OCI-LY7 (cell line): ENCODE data around the gene TMIGD3. TPM values are rescaled to one million over a fixed set of nuclear protein-coding genes. Genes with fewer than 3 reads are reported as not detected.

Source experiments
- BruUV-seq: library from RNA; stranded (reverse); fragments of 400-500 nt; replicated peaks from 2 replicates; lab custom pipeline; 2021; lab: Mats Ljungman, UMichigan
- CTCF ChIA-PET: fragments of 300-600 bp; sonication (Branson Sonifier 250); formaldehyde crosslinking; loops from one replicate; lab custom pipeline; 2022; ENCODE audit warnings: antibody characterized with exemption; ENCODE audit not compliant: unreplicated experiment; lab: Charles Lee
- POLR2A ChIA-PET: fragments of 300-600 bp; sonication (Branson Sonifier 250); formaldehyde crosslinking; loops from one replicate; lab custom pipeline; 2022; ENCODE audit warnings: antibody characterized with exemption; lab: Charles Lee
- DNase-seq: peaks from one replicate; pipeline ENCODE4 v3.0.0-alpha.2; 2015; ENCODE audit warnings: low spot score
- H2AFZ ChIP-seq: fragments of 200-600 bp; sonication (generic), shearing (Covaris generic); 2 replicates; pipeline ENCODE4 v1.6.1; 2014; ENCODE audit warnings: mild to moderate bottlenecking, antibody characterized with exemption, low read length, moderate library complexity
- H3K27ac ChIP-seq: fragments of 200-600 bp; sonication (generic); 2 replicates; pipeline ENCODE4 v1.5.1; 2014; ENCODE audit warnings: mixed run types, low read depth, mild to moderate bottlenecking, moderate library complexity, low read length, inconsistent platforms; ENCODE audit not compliant: poor library complexity, severe bottlenecking
- H3K36me3 ChIP-seq: fragments of 200-600 bp; sonication (generic); 2 replicates; pipeline ENCODE4 v1.6.1; 2014; ENCODE audit warnings: mild to moderate bottlenecking, antibody characterized with exemption, low read length, moderate library complexity, mixed read lengths; ENCODE audit not compliant: insufficient read depth
- H3K4me1 ChIP-seq: fragments of 200-600 bp; sonication (generic); 2 replicates; pipeline ENCODE4 v1.5.1; 2014; ENCODE audit warnings: mild to moderate bottlenecking, low read length; ENCODE audit not compliant: insufficient read depth, poor library complexity, severe bottlenecking
- H3K4me2 ChIP-seq: fragments of 200-600 bp; sonication (generic); 2 replicates; pipeline ENCODE4 v1.6.1; 2014; ENCODE audit warnings: mild to moderate bottlenecking, low read length
- H3K4me3 ChIP-seq: fragments of 200-600 bp; sonication (generic); 2 replicates; pipeline ENCODE4 v1.5.1; 2014; ENCODE audit warnings: mild to moderate bottlenecking, low read depth, low read length; ENCODE audit not compliant: poor library complexity, severe bottlenecking
- H3K79me2 ChIP-seq: fragments of 200-600 bp; sonication (generic); 2 replicates; pipeline ENCODE4 v1.6.1; 2016; ENCODE audit warnings: low read depth, mild to moderate bottlenecking, low read length, moderate library complexity, mixed read lengths; ENCODE audit not compliant: insufficient read depth
- H3K9me2 ChIP-seq: fragments of 200-600 bp; sonication (generic); 2 replicates; pipeline ENCODE4 v1.6.1; 2016; ENCODE audit warnings: mild to moderate bottlenecking, low read length, mixed read lengths; ENCODE audit not compliant: insufficient read depth
- H3K9me3 ChIP-seq: fragments of 200-600 bp; sonication (generic); 2 replicates; pipeline ENCODE4 v1.6.1; 2014; ENCODE audit warnings: mild to moderate bottlenecking, mixed run types, low read length, mixed read lengths
- H4K20me1 ChIP-seq: fragments of 200-600 bp; sonication (generic); 2 replicates; pipeline ENCODE4 v1.6.1; 2014; ENCODE audit warnings: mild to moderate bottlenecking, antibody characterized with exemption, low read length, moderate library complexity, mixed read lengths; ENCODE audit not compliant: insufficient read depth
- CTCF ChIP-seq: fragments of 200-600 bp; sonication (generic); conservative IDR thresholded peaks from 2 replicates; pipeline ENCODE4 v1.5.1; 2014; ENCODE audit warnings: mild to moderate bottlenecking, antibody characterized with exemption, low read length, moderate library complexity, mixed read lengths
- EZH2phosphoT487 ChIP-seq: fragments of 200-600 bp; sonication (generic); IDR thresholded peaks from 2 replicates; pipeline ENCODE4 v1.6.1; 2018; ENCODE audit warnings: low read depth, borderline replicate concordance, mild to moderate bottlenecking, mixed run types, antibody characterized with exemption, low read length, moderate library complexity, mixed read lengths
- intact Hi-C: fragments of 100-400 bp; cut with micrococcal nuclease; formaldehyde crosslinking; loops from one replicate; pipeline ENCODE4 v1.10.0; 2022; ENCODE audit not compliant: unreplicated experiment
- total RNA-seq, 2 experiments: library from RNA; depleted of rRNA in 1 of 2; stranded (reverse); fragments of >200 nt in 1 of 2; shearing (Covaris generic) in 1 of 2; gene quantifications; 2 replicates each; pipeline ENCODE4 v1.2.3, GENCODE V29; 2014 to 2022

Gene TMIGD3
- total RNA-seq, 2 experiments from 2014 or later, result not detected

- Histone ChIP-seq H3K36me3 (no peaks in the 10 kb centered on the region), H3K9me2 (no peaks in the 10 kb centered on the region), H3K4me3 (no peak overlapping the region), H3K27ac (no peak overlapping the region), H3K4me2 (no peak overlapping the region), H3K4me1 (no peaks in the 10 kb centered on the region), H4K20me1 (no peaks in the 10 kb centered on the region), H2AFZ (no peak overlapping the region), H3K79me2 (no peaks in the 10 kb centered on the region), H3K9me3 (no peaks in the 10 kb centered on the region)
- DNase-seq, result no peak
- BruUV-seq, result no TSS peak
- intact Hi-C loops, result no loop called here
- CTCF ChIA-PET, result no interaction called here
- no peak for TF ChIP-seq EZH2phosphoT487
- POLR2A ChIA-PET, result interaction anchor here (0.7 to 1.1 kb wide), 2 partner anchors 164 to 671 kb away, joined by 4 to 5 read pairs; no protein-coding TSS in a partner anchor
Observed at GRCh38 chr1:111542187-111542586, 38.8 kb upstream of the TMIGD3 start.

- no peaks in the 10 kb centered on the region for H3K79me2 ChIP-seq
- no peak overlapping the region for H3K4me2 ChIP-seq
- TF ChIP-seq EZH2phosphoT487 (no peak), CTCF (no peak)
- no peaks in the 10 kb centered on the region for H3K9me3 ChIP-seq
- H3K27ac ChIP-seq, result no peak overlapping the region
- POLR2A ChIA-PET, result interaction anchor here (0.6 to 1.1 kb wide), 3 partner anchors 90 to 670 kb away, joined by 3 to 5 read pairs (median 4); no protein-coding TSS in a partner anchor
- H2AFZ ChIP-seq, result no peak overlapping the region
- BruUV-seq, result no TSS peak
- CTCF ChIA-PET, result no interaction called here
- H3K36me3 ChIP-seq, result no peaks in the 10 kb centered on the region
- DNase-seq, result no peak
- no peaks in the 10 kb centered on the region for H3K9me2 ChIP-seq
- no peaks in the 10 kb centered on the region for H3K4me1 ChIP-seq
- H4K20me1 ChIP-seq, result no peaks in the 10 kb centered on the region
- H3K4me3 ChIP-seq, result no peak overlapping the region
- intact Hi-C loops, result no loop called here
Observed at GRCh38 chr1:111541721-111542120, 38.3 kb upstream of the TMIGD3 start.

- no peaks in the 10 kb centered on the region for H3K4me1 ChIP-seq
- no peak for DNase-seq
- no peaks in the 10 kb centered on the region for H3K9me3 ChIP-seq
- TF ChIP-seq CTCF, result no peak
- no peak for TF ChIP-seq EZH2phosphoT487
- H2AFZ ChIP-seq, result no peak overlapping the region
- no peak overlapping the region for H3K4me2 ChIP-seq
- CTCF ChIA-PET, result no interaction called here
- BruUV-seq, result no TSS peak
- H3K9me2 ChIP-seq, result no peaks in the 10 kb centered on the region
- no peaks in the 10 kb centered on the region for H3K36me3 ChIP-seq
- H4K20me1 ChIP-seq, result no peaks in the 10 kb centered on the region
- no peak overlapping the region for H3K27ac ChIP-seq
- intact Hi-C loops, result no loop called here
- H3K79me2 ChIP-seq, result no peaks in the 10 kb centered on the region
- POLR2A ChIA-PET, result interaction anchor here (1.1 to 1.4 kb wide), 2 partner anchors 8 to 669 kb away, joined by 4 to 5 read pairs; no protein-coding TSS in a partner anchor
- H3K4me3 ChIP-seq, result no peak overlapping the region
Observed at GRCh38 chr1:111540928-111541327, 37.5 kb upstream of the TMIGD3 start.
